HCT116 (cell line): Measurements from ENCODE around the gene SPRY4. TPM values are rescaled to one million over a fixed set of nuclear protein-coding genes. Genes with fewer than 3 reads are reported as not detected.

Source experiments
- ATAC-seq: fragments of 200-7000 bp; cut with Tn5 transposase; 2 replicates; pipeline ENCODE4 v1.9.1; 2020; ENCODE audit warnings: mild to moderate bottlenecking, moderate library complexity
- BruUV-seq: library from RNA; stranded (reverse); fragments of 400-500 nt; replicated peaks from 2 replicates; lab custom pipeline; 2021; lab: Mats Ljungman, UMichigan
- CTCF ChIA-PET: fragments of 300-600 bp; sonication (Branson Sonifier 250); formaldehyde crosslinking; loops from one replicate; lab custom pipeline; 2021; ENCODE audit warnings: antibody characterized with exemption; lab: Charles Lee
- POLR2A ChIA-PET: fragments of 300-600, 350-600 bp; sonication (Branson Sonifier 250); formaldehyde crosslinking; loops from one replicate; lab custom pipeline; 2021; ENCODE audit warnings: antibody characterized with exemption; lab: Charles Lee
- RAD21 ChIA-PET, 2 experiments: fragments of 300-600 bp; sonication (Branson Sonifier 250); formaldehyde crosslinking; loops; one replicate each; lab custom pipeline; 2023; ENCODE audit warnings: low total read pairs in 2 of 2; ENCODE audit not compliant: uncharacterized antibody in 2 of 2, unreplicated experiment in 2 of 2, low non-redundant PET in 1 of 2; lab: Charles Lee
- DNase-seq: peaks from one replicate; pipeline ENCODE4 v3.0.0-alpha.2; 2010; ENCODE audit warnings: low read depth, low spot score
- H2AFZ ChIP-seq: fragments of 200-600 bp; shearing (Covaris generic), sonication (generic); 2 replicates; pipeline ENCODE4 v1.6.1; 2017; ENCODE audit warnings: low read depth, mixed run types, mixed read lengths, antibody characterized with exemption, low read length; ENCODE audit not compliant: poor library complexity, severe bottlenecking
- H3K27ac ChIP-seq: 2 replicates; pipeline ENCODE4 v1.5.1; 2012; ENCODE audit warnings: low read depth, low read length
- H3K27me3 ChIP-seq: fragments of 200-600 bp; sonication (generic); 2 replicates; pipeline ENCODE4 v1.6.1; 2016; ENCODE audit warnings: mixed run types, low read length, mixed read lengths; ENCODE audit not compliant: insufficient read depth
- H3K36me3 ChIP-seq, 2 experiments: fragments of 200-500 bp in 1 of 2; fragments of 200-600 bp in 1 of 2; sonication (Bioruptor generic) in 1 of 2; sonication (generic) in 1 of 2; 2 replicates each; pipeline versions ENCODE4 v1.5.1 to v1.6.1; 2014 to 2016; ENCODE audit warnings: low read length in 2 of 2, inconsistent platforms in 1 of 2, mixed read lengths in 1 of 2, mixed run types in 1 of 2; ENCODE audit not compliant: insufficient read depth in 2 of 2, control insufficient read depth in 1 of 2
- H3K4me1 ChIP-seq, 2 experiments: fragments of 200-600 bp in 1 of 2; sonication (generic) in 1 of 2; 2 replicates each; pipeline versions ENCODE4 v1.5.1 to v1.6.1; 2012 to 2017; ENCODE audit warnings: low read length in 2 of 2, inconsistent platforms in 1 of 2, mild to moderate bottlenecking in 1 of 2, mixed read lengths in 1 of 2, mixed run types in 1 of 2, moderate library complexity in 1 of 2; ENCODE audit not compliant: insufficient read depth in 2 of 2, control insufficient read depth in 1 of 2
- H3K4me2 ChIP-seq: fragments of 200-600 bp; sonication (generic); 2 replicates; pipeline ENCODE4 v1.6.1; 2017; ENCODE audit warnings: mixed run types, low read length, mixed read lengths
- H3K4me3 ChIP-seq, 2 experiments: fragments of 200-600 bp in 1 of 2; sonication (generic) in 1 of 2; replicated peaks in 1 of 2; 2 replicates each; pipeline ENCODE4 v1.5.1; 2011 to 2016; ENCODE audit warnings: low read length in 2 of 2, control low read depth in 1 of 2, low read depth in 1 of 2, mild to moderate bottlenecking in 1 of 2, mixed read lengths in 1 of 2, mixed run types in 1 of 2
- H3K79me2 ChIP-seq: fragments of 200-600 bp; sonication (generic); 2 replicates; pipeline ENCODE4 v1.6.1; 2017; ENCODE audit warnings: mild to moderate bottlenecking, mixed run types, low read length, moderate library complexity, mixed read lengths; ENCODE audit not compliant: insufficient read depth
- H3K9ac ChIP-seq: fragments of 200-600 bp; sonication (generic); 2 replicates; pipeline ENCODE4 v1.6.1; 2016; ENCODE audit warnings: low read length, mixed read lengths
- H3K9me2 ChIP-seq: fragments of 200-600 bp; sonication (generic), shearing (Covaris generic); 2 replicates; pipeline ENCODE4 v1.6.1; 2017; ENCODE audit warnings: mixed run types, mild to moderate bottlenecking, moderate library complexity; ENCODE audit not compliant: insufficient read depth
- H3K9me3 ChIP-seq, 2 experiments: fragments of 200-500 bp in 1 of 2; fragments of 200-600 bp in 1 of 2; sonication (Bioruptor generic) in 1 of 2; sonication (generic) in 1 of 2; 2 replicates each; pipeline ENCODE4 v1.6.1; 2014 to 2017; ENCODE audit warnings: low read length in 2 of 2, mixed read lengths in 2 of 2, inconsistent platforms in 1 of 2, low read depth in 1 of 2, mild to moderate bottlenecking in 1 of 2, mixed run types in 1 of 2, moderate library complexity in 1 of 2; ENCODE audit not compliant: control insufficient read depth in 1 of 2, insufficient read depth in 1 of 2
- H4K20me1 ChIP-seq: fragments of 200-600 bp; sonication (generic), shearing (Covaris generic); 2 replicates; pipeline ENCODE4 v1.6.1; 2017; ENCODE audit warnings: mixed run types, mild to moderate bottlenecking, moderate library complexity; ENCODE audit not compliant: insufficient read depth
- ATF3 ChIP-seq: IDR thresholded peaks from 2 replicates; pipeline ENCODE4 v1.6.1; 2012
- CEBPB ChIP-seq: IDR thresholded peaks from 2 replicates; pipeline ENCODE4 v1.6.1; 2012; ENCODE audit warnings: low read depth
- EGR1 ChIP-seq: IDR thresholded peaks from 2 replicates; pipeline ENCODE4 v1.6.1; 2012; ENCODE audit warnings: low read depth
- EZH2 ChIP-seq: fragments of 200-600 bp; sonication (generic); IDR thresholded peaks from 2 replicates; pipeline ENCODE4 v1.6.1; 2017; ENCODE audit warnings: antibody characterized with exemption, mixed run types
- FOSL1 ChIP-seq: IDR thresholded peaks from 2 replicates; pipeline ENCODE4 v1.6.1; 2012; ENCODE audit warnings: low read depth
- JUND ChIP-seq: IDR thresholded peaks from 2 replicates; pipeline ENCODE4 v1.6.1; 2012
- MAX ChIP-seq: IDR thresholded peaks from 2 replicates; pipeline ENCODE4 v1.6.1; 2012
- POLR2A ChIP-seq: IDR thresholded peaks from 2 replicates; pipeline ENCODE4 v1.7.0; 2011; ENCODE audit warnings: borderline replicate concordance; ENCODE audit not compliant: insufficient read depth, insufficient read length; ENCODE audit errors: extremely low read depth
- POLR2AphosphoS5 ChIP-seq: IDR thresholded peaks from 2 replicates; pipeline ENCODE4 v1.6.1; 2011; ENCODE audit warnings: mild to moderate bottlenecking, low read depth, low read length, moderate library complexity
- SIN3A ChIP-seq: IDR thresholded peaks from 2 replicates; pipeline ENCODE4 v1.6.1; 2012; ENCODE audit warnings: low read depth
- SP1 ChIP-seq: IDR thresholded peaks from 2 replicates; pipeline ENCODE4 v1.6.1; 2012; ENCODE audit warnings: low read depth
- SRF ChIP-seq: IDR thresholded peaks from 2 replicates; pipeline ENCODE4 v1.6.1; 2012; ENCODE audit warnings: low read depth
- TCF7L2 ChIP-seq: IDR thresholded peaks from 2 replicates; pipeline ENCODE4 v1.7.0; 2011; ENCODE audit warnings: borderline replicate concordance, inconsistent platforms; ENCODE audit not compliant: insufficient read depth, insufficient read length; ENCODE audit errors: extremely low read depth
- YY1 ChIP-seq: IDR thresholded peaks from 2 replicates; pipeline ENCODE4 v1.6.1; 2011; ENCODE audit warnings: low read length, low read depth, moderate library complexity, mild to moderate bottlenecking; ENCODE audit not compliant: insufficient replicate concordance; ENCODE audit errors: extremely low read depth
- ZBTB33 ChIP-seq: IDR thresholded peaks from 2 replicates; pipeline ENCODE4 v1.6.1; 2011; ENCODE audit warnings: mild to moderate bottlenecking, low read length, moderate library complexity; ENCODE audit not compliant: insufficient replicate concordance; ENCODE audit errors: extremely low read depth
- ZNF274 ChIP-seq: fragments of 200-500 bp; sonication (Bioruptor generic); IDR thresholded peaks from 2 replicates; pipeline ENCODE4 v1.6.1; 2014; ENCODE audit warnings: mild to moderate bottlenecking, low read depth, low read length, inconsistent platforms
- intact Hi-C: fragments of 100-400 bp; cut with micrococcal nuclease; formaldehyde crosslinking; loops from 2 replicates; pipeline ENCODE4 v1.10.0; 2022
- total RNA-seq: library from RNA; stranded (reverse); gene quantifications from one replicate; pipeline ENCODE4 v1.2.1, GENCODE V29; 2021; ENCODE audit not compliant: unreplicated experiment

SPRY4 gene
- total RNA-seq, 1 experiment from 2014 or later: 112 TPM

GRCh38 chr5:142295960-142296860 lies 28.6 kb downstream of the SPRY4 start (continued):
- TF ChIP-seq JUND (no peak), CEBPB (no peak), ZNF274 (no peak), MAX (no peak), POLR2A (no peak), YY1 (no peak), EZH2 (no peak), SRF (no peak)

GRCh38 chr5:142295084-142295758 lies 29.6 kb downstream of the SPRY4 start:
- Histone ChIP-seq H3K27me3 (no peaks in the 10 kb centered on the region), H3K9me2 (no peaks in the 10 kb centered on the region), H3K4me2 (no peak overlapping the region), H4K20me1 (no peaks in the 10 kb centered on the region; the same call in 1 of the 2 replicates), H3K4me3 (no peak overlapping the region), H3K4me1 (peaks cover 18 to 30% of the 10 kb centered on the region in 2 experiments)
- ChIA-PET CTCF (no interaction called here), RAD21 (no interaction called here)
- ATAC-seq (no peak), DNase-seq (no peak)
- no TSS peak for BruUV-seq
- TF ChIP-seq ZBTB33 (no peak), POLR2AphosphoS5 (no peak), SIN3A (no peak), FOSL1 (no peak), SP1 (no peak), ATF3 (no peak), EGR1 (no peak), TCF7L2 (no peak), POLR2A (no peak), EZH2 (no peak)
- TF ChIP-seq, all 23 proteins: peak for 0
- H3K9ac ChIP-seq: no peak overlapping the region
- H2AFZ ChIP-seq: no peak overlapping the region
- intact Hi-C loops: no loop called here
- no peak overlapping the region for H3K27ac ChIP-seq
- POLR2A ChIA-PET: no interaction called here
- peaks cover 0 to 4% of the 10 kb centered on the region in 2 experiments; a peak in 1 of 4 replicates for H3K36me3 ChIP-seq
- H3K79me2 ChIP-seq: peaks cover 33% of the 10 kb centered on the region
- H3K9me3 ChIP-seq: no peaks in the 10 kb centered on the region
